GM12878 (cell line): ENCODE measurements around the gene ADSL. TPM values are rescaled to one million over a fixed set of nuclear protein-coding genes. Genes with fewer than 3 reads are reported as not detected.

Experiments used
- DPF2 ChIP-seq: fragments of 450-650 bp; IDR thresholded peaks from 2 replicates; pipeline ENCODE4 v1.6.1; 2017; ENCODE audit warnings: mild to moderate bottlenecking
- ESRRA ChIP-seq: IDR thresholded peaks from 2 replicates; pipeline ENCODE4 v1.6.1; 2012; ENCODE audit warnings: mild to moderate bottlenecking, low read length, improper control_type of control experiment
- FOXM1 ChIP-seq: IDR thresholded peaks from 2 replicates; pipeline ENCODE4 v1.6.1; 2012; ENCODE audit warnings: low read depth, mild to moderate bottlenecking, inconsistent platforms, low read length, moderate library complexity
- GABPA ChIP-seq: IDR thresholded peaks from 2 replicates; pipeline ENCODE4 v1.6.1; 2014; ENCODE audit warnings: antibody characterized with exemption, low read depth, mild to moderate bottlenecking, inconsistent platforms
- HDGF ChIP-seq: fragments of 450-650 bp; IDR thresholded peaks from 2 replicates; pipeline ENCODE4 v1.6.1; 2016; ENCODE audit warnings: antibody characterized with exemption
- JUNB ChIP-seq: IDR thresholded peaks from 2 replicates; pipeline ENCODE4 v1.6.1; 2016; ENCODE audit warnings: antibody characterized with exemption, mild to moderate bottlenecking
- KLF5 ChIP-seq: fragments of 450-650 bp; IDR thresholded peaks from 2 replicates; pipeline ENCODE4 v1.6.1; 2014; ENCODE audit warnings: mild to moderate bottlenecking; ENCODE audit not compliant: partially characterized antibody
- PML ChIP-seq: IDR thresholded peaks from 2 replicates; pipeline ENCODE4 v1.6.1; 2012; ENCODE audit warnings: low read length, inconsistent platforms
- POLR2A ChIP-seq: IDR thresholded peaks from 2 replicates; pipeline ENCODE4 v1.6.1; 2011; ENCODE audit warnings: low read depth, mild to moderate bottlenecking, low read length
- POLR2AphosphoS5 ChIP-seq: IDR thresholded peaks from 2 replicates; pipeline ENCODE4 v1.6.1; 2011; ENCODE audit warnings: mild to moderate bottlenecking, low read length, inconsistent platforms
- RAD21 ChIP-seq: IDR thresholded peaks from 2 replicates; pipeline ENCODE4 v1.6.1; 2011; ENCODE audit warnings: mild to moderate bottlenecking, low read depth, low read length, moderate library complexity; ENCODE audit not compliant: insufficient read depth
- RELA ChIP-seq: fragments of 450-650 bp; IDR thresholded peaks from 2 replicates; pipeline ENCODE4 v1.8.0; 2014; ENCODE audit warnings: borderline replicate concordance; ENCODE audit not compliant: partially characterized antibody
- RUNX3 ChIP-seq: IDR thresholded peaks from 2 replicates; pipeline ENCODE4 v1.6.1; 2012; ENCODE audit warnings: low read length, inconsistent platforms
- SIN3A ChIP-seq: IDR thresholded peaks from 2 replicates; pipeline ENCODE4 v1.6.1; 2012; ENCODE audit warnings: low read depth, low read length, improper control_type of control experiment
- STAT1 ChIP-seq: fragments of 450-650 bp; conservative IDR thresholded peaks from 2 replicates; pipeline ENCODE4 v1.6.1; 2014; ENCODE audit warnings: antibody characterized with exemption, mild to moderate bottlenecking
- TARDBP ChIP-seq: IDR thresholded peaks from 2 replicates; pipeline ENCODE4 v1.6.1; 2016; ENCODE audit warnings: borderline replicate concordance
- TCF3 ChIP-seq: IDR thresholded peaks from 2 replicates; pipeline ENCODE4 v1.6.1; 2012; ENCODE audit warnings: low read depth, mild to moderate bottlenecking, low read length, borderline replicate concordance; ENCODE audit not compliant: insufficient read depth
- TCF7 ChIP-seq: IDR thresholded peaks from 2 replicates; pipeline ENCODE4 v1.6.1; 2014; ENCODE audit warnings: antibody characterized with exemption, borderline replicate concordance
- ZBTB4 ChIP-seq: fragments of 450-650 bp; formaldehyde crosslinking; IDR thresholded peaks from 2 replicates; pipeline ENCODE4 v1.4.0; 2022; ENCODE audit warnings: mild to moderate bottlenecking, moderate library complexity
- polyA plus RNA-seq, 11 experiments: library from polyadenylated mRNA; depleted of rRNA in 4 of 11; unstranded in 6 of 11; stranded (reverse) in 5 of 11; fragments of >200 nt; fragmentation: Nextera tagmentation in 4 of 11; fragmentation: Illumina TruSeq in 1 of 11; extraction: Ambion mirVana in 4 of 11; extraction: Trizol in 1 of 11; gene quantifications; 1 replicate in 1 of 11; 2 replicates in 10 of 11; pipeline versions ENCODE4 v1.2.1 to v1.2.3, GENCODE V29; 2011 to 2016; ENCODE audit warnings: inconsistent platforms in 2 of 11, missing spikeins in 2 of 11, low read depth in 1 of 11
- total RNA-seq, 4 experiments: library from RNA; depleted of rRNA in 3 of 4; stranded (reverse); fragments of >200 nt in 3 of 4; fragmentation: Illumina TruSeq in 1 of 4; extraction: Trizol in 1 of 4; gene quantifications; 2 replicates each; pipeline versions ENCODE4 v1.2.1 to v1.2.3, GENCODE V29; 2013 to 2021
- TF ChIP-seq, protein P1 (sequence below): fragments of 450-650 bp; IDR thresholded peaks from 2 replicates; pipeline ENCODE4 v1.6.1; 2017; ENCODE audit warnings: mild to moderate bottlenecking, moderate library complexity
- TF ChIP-seq, protein P2 (sequence below): IDR thresholded peaks from 2 replicates; pipeline ENCODE4 v1.6.1; 2011; ENCODE audit warnings: borderline replicate concordance, low read depth, mild to moderate bottlenecking, moderate library complexity, mixed read lengths, low read length; ENCODE audit not compliant: insufficient read depth; ENCODE audit errors: extremely low read length
- TF ChIP-seq, protein P3 (sequence below): fragments of 450-650 bp; IDR thresholded peaks from 2 replicates; pipeline ENCODE4 v1.6.1; 2014; ENCODE audit warnings: mild to moderate bottlenecking

ADSL gene
- total and polyA plus RNA-seq, 10 of the 15 experiments (the other 5 are each of a cell fraction or from before 2014, with no cell fraction given), result 126 to 313 (median 143) TPM

DNA sequence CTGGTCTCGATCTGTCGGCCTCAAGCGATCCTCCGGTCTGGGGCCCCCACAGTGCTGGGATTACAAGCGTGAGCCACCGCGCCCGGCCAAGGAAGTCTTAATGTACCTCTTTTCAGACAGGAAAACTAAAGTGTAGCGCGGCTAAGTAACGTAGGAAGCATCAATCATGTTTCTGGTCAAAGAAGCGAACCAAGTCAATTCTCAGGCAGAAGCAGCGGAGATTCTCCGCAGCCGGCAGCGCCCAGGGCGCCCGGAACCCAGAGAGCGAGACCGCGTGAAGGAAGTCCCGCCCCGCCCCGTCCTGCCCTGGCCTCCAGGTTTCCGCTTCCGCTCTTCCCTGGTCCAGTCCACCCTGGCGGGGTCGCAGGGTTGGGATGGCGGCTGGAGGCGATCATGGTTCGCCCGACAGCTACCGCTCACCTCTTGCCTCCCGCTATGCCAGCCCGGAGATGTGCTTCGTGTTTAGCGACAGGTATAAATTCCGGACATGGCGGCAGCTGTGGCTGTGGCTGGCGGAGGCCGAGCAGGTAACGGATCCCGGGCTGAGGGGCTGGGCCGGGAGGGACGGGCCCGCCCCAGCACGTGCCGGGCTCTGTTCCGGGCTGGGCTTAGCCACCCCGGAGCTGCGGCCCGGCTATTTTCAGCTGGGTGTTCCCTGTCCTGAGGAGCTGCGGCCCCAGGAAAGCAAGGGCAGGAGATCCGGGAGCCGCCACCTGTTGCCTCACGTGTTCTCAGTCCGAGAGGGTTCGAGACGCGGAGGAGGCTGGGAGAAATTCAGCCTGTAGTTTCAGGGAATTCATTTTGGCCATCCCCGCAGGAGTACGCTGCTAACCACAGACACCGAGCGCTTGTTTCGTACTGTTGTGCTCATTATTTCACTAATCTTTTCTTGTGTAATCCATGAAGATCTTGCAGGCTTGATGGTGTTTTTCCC is at the start of gene ADSL (continued):
- TF ChIP-seq, protein P1, sequence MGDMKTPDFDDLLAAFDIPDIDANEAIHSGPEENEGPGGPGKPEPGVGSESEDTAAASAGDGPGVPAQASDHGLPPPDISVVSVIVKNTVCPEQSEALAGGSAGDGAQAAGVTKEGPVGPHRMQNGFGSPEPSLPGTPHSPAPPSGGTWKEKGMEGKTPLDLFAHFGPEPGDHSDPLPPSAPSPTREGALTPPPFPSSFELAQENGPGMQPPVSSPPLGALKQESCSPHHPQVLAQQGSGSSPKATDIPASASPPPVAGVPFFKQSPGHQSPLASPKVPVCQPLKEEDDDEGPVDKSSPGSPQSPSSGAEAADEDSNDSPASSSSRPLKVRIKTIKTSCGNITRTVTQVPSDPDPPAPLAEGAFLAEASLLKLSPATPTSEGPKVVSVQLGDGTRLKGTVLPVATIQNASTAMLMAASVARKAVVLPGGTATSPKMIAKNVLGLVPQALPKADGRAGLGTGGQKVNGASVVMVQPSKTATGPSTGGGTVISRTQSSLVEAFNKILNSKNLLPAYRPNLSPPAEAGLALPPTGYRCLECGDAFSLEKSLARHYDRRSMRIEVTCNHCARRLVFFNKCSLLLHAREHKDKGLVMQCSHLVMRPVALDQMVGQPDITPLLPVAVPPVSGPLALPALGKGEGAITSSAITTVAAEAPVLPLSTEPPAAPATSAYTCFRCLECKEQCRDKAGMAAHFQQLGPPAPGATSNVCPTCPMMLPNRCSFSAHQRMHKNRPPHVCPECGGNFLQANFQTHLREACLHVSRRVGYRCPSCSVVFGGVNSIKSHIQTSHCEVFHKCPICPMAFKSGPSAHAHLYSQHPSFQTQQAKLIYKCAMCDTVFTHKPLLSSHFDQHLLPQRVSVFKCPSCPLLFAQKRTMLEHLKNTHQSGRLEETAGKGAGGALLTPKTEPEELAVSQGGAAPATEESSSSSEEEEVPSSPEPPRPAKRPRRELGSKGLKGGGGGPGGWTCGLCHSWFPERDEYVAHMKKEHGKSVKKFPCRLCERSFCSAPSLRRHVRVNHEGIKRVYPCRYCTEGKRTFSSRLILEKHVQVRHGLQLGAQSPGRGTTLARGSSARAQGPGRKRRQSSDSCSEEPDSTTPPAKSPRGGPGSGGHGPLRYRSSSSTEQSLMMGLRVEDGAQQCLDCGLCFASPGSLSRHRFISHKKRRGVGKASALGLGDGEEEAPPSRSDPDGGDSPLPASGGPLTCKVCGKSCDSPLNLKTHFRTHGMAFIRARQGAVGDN, result peak; percentile 86; the same call in 1 of the 2 replicates
- TF ChIP-seq GABPA (peak; percentile 98), TCF3 (0 out of 2 replicates have a peak, but pooled peaks have one; percentile 78), STAT1 (no peak; the same call in 1 of the 2 replicates), JUNB (no peak), TCF7 (no peak), ZBTB4 (CRISPR knock-in tag) (no peak), DPF2 (peak; percentile 49; the same call in 1 of the 2 replicates), RELA (no peak), ESRRA (no peak), PML (peak; percentile 98), KLF5 (peak; percentile 92), POLR2A (peak; percentile 99), HDGF (0 out of 2 replicates have a peak, but pooled peaks have one; percentile 37), FOXM1 (no peak), SIN3A (peak; percentile 78; the same call in 1 of the 2 replicates), POLR2AphosphoS5 (peak; percentile 97), RAD21 (no peak), TARDBP (peak; percentile 48; the same call in 1 of the 2 replicates), RUNX3 (peak; percentile 56)
- TF ChIP-seq, protein P2, sequence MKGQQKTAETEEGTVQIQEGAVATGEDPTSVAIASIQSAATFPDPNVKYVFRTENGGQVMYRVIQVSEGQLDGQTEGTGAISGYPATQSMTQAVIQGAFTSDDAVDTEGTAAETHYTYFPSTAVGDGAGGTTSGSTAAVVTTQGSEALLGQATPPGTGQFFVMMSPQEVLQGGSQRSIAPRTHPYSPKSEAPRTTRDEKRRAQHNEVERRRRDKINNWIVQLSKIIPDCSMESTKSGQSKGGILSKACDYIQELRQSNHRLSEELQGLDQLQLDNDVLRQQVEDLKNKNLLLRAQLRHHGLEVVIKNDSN, result peak; percentile 71
- TF ChIP-seq, protein P3, sequence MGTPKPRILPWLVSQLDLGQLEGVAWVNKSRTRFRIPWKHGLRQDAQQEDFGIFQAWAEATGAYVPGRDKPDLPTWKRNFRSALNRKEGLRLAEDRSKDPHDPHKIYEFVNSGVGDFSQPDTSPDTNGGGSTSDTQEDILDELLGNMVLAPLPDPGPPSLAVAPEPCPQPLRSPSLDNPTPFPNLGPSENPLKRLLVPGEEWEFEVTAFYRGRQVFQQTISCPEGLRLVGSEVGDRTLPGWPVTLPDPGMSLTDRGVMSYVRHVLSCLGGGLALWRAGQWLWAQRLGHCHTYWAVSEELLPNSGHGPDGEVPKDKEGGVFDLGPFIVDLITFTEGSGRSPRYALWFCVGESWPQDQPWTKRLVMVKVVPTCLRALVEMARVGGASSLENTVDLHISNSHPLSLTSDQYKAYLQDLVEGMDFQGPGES, result no peak
